ENCODE results near the gene SYT8. TPM values are rescaled to one million over a fixed set of nuclear protein-coding genes. Genes with fewer than 3 reads are reported as not detected.
"Not testable (repeated sequence)": the region's sequence is repeated elsewhere in the genome, so short reads cannot be mapped to it uniquely, and the experiment has no call there.

The SYT8 gene
- total and polyA plus RNA-seq, 2 donors (not counting 1 experiment from before 2014, with no cell fraction given), result not detected

DNA sequence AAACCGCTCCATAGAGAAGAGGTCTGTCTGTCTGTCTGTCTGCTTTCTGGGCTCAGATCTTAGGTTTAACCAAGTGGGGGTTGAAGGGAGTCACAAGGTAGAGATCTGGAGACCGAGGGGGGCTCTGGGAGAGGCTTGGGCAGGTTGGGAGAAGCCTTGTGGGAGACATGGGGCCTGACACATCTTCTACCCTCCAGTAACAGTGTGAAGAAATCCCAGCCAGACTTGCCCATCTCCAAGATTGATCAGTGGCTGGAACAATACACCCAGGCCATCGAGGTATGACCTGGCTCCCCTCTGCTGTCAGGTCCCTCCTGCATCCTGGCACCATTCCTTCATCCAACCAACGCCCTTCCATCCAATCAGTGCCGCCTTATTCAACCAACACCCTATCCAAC lies 49.5 kb downstream of the SYT8 start:
- no peak overlapping the region for H3K27ac Mint-ChIP-seq
- H4K20me1 ChIP-seq (ENCODE audit: control insufficient read depth, insufficient read depth, low read length, poor library complexity, severe bottlenecking), result peaks cover 95% of the 10 kb centered on the region
- H3K27me3 ChIP-seq (replicated peaks in 1 of 4; ENCODE audit: control extremely low read depth in 1 of 4, control insufficient read depth in 3 of 4, insufficient read depth in 4 of 4, low read length in 3 of 4), result no peaks in the 10 kb centered on the region
- CTCF ChIA-PET, result interaction anchor here (1.0 to 1.5 kb wide), 2 partner anchors 38 to 190 kb away, joined by 3 to 4 read pairs; no protein-coding TSS in a partner anchor
- WGBS (ENCODE audit: insufficient coverage), result 100% methylated on average over 5 of the region's 5 CpGs
- H3K4me1 Mint-ChIP-seq, result peaks cover 37% of the 10 kb centered on the region
- H3K4me3 Mint-ChIP-seq, result no peak overlapping the region
- H3K9me3 Mint-ChIP-seq (ENCODE audit: insufficient read depth), result no peaks in the 10 kb centered on the region
- TF ChIP-seq EZH2 (IDR thresholded peaks at IDR 0.05; ENCODE audit: borderline replicate concordance, insufficient read depth, low read depth, low read length, poor library complexity, severe bottlenecking), result no peak
- no peak for TF ChIP-seq CTCF (IDR thresholded peaks at IDR 0.05)
- POLR2A ChIA-PET, result no interaction called here
- H2AFZ ChIP-seq (ENCODE audit: insufficient read depth, low read depth, low read length, poor library complexity, severe bottlenecking), result no peak overlapping the region
- H3K27me3 Mint-ChIP-seq, result no peaks in the 10 kb centered on the region
- H3K9me3 ChIP-seq (ENCODE audit: control extremely low read depth in 1 of 3, control insufficient read depth in 2 of 3, insufficient read depth in 1 of 3, low read length in 2 of 3), result no peaks in the 10 kb centered on the region
- intact Hi-C loops (cut with micrococcal nuclease), result loop anchor here (5.0 kb wide), 2 partner anchors 33 to 268 kb away; partner anchors contain the start of gene TNNT3
- H3K9ac ChIP-seq (ENCODE audit: low read length), result no peak overlapping the region
- H3K4me1 ChIP-seq (ENCODE audit: control insufficient read depth in 2 of 2, insufficient read depth in 2 of 2, low read length in 2 of 2), result peaks cover 37 to 43% of the 10 kb centered on the region in 2 donors
- H3K36me3 ChIP-seq (replicated peaks in 1 of 2; ENCODE audit: control extremely low read depth in 1 of 2, control insufficient read depth in 1 of 2, extremely low read depth in 1 of 2, insufficient read depth in 2 of 2, low read length in 1 of 2), result peaks cover 13 to 84% of the 10 kb centered on the region in 2 experiments
- H3K27ac ChIP-seq (ENCODE audit: low read length in 2 of 2), result no peak overlapping the region
- no peak overlapping the region for H3K4me2 ChIP-seq (replicated peaks; ENCODE audit: low read depth, low read length, poor library complexity, severe bottlenecking)
- H3K4me3 ChIP-seq (ENCODE audit: control extremely low read depth in 1 of 5, extremely low read depth in 1 of 5, insufficient read depth in 1 of 5, low read depth in 2 of 5, low read length in 4 of 5), result no peak overlapping the region
- DNase-seq, result no peak
- ATAC-seq (ENCODE audit: low read depth), result no peak
- peaks cover 18% of the 10 kb centered on the region for H3K79me2 ChIP-seq (ENCODE audit: control insufficient read depth, insufficient read depth, low read length)

GRCh38 chr11:1886551-1886950 lies 51.8 kb downstream of the SYT8 start:
- Mint-ChIP-seq H3K27ac (peak overlapping the region; percentile 6), H3K4me1 (peaks cover 30% of the 10 kb centered on the region)
- H4K20me1 ChIP-seq (ENCODE audit: control insufficient read depth, insufficient read depth, low read length, poor library complexity, severe bottlenecking), result peaks cover 95% of the 10 kb centered on the region
- H2AFZ ChIP-seq (ENCODE audit: insufficient read depth, low read depth, low read length, poor library complexity, severe bottlenecking); CTCF ChIA-PET; ATAC-seq (ENCODE audit: low read depth); H3K79me2 ChIP-seq (ENCODE audit: control insufficient read depth, insufficient read depth, low read length); H3K27me3 Mint-ChIP-seq; H3K4me3 ChIP-seq (ENCODE audit: control extremely low read depth in 1 of 5, extremely low read depth in 1 of 5, insufficient read depth in 1 of 5, low read depth in 2 of 5, low read length in 4 of 5); H3K9ac ChIP-seq (ENCODE audit: low read length); H3K4me3 Mint-ChIP-seq; H3K9me3 Mint-ChIP-seq (ENCODE audit: insufficient read depth); DNase-seq; H3K9me3 ChIP-seq (ENCODE audit: control extremely low read depth in 1 of 3, control insufficient read depth in 2 of 3, insufficient read depth in 1 of 3, low read length in 2 of 3); intact Hi-C loops (cut with micrococcal nuclease); H3K4me2 ChIP-seq (replicated peaks; ENCODE audit: low read depth, low read length, poor library complexity, severe bottlenecking); POLR2A ChIA-PET; H3K27me3 ChIP-seq (replicated peaks in 1 of 4; ENCODE audit: control extremely low read depth in 1 of 4, control insufficient read depth in 3 of 4, insufficient read depth in 4 of 4, low read length in 3 of 4); H3K27ac ChIP-seq (ENCODE audit: low read length in 2 of 2): not testable (repeated sequence)
- peaks cover 13 to 68% of the 10 kb centered on the region in 2 experiments for H3K36me3 ChIP-seq (replicated peaks in 1 of 2; ENCODE audit: control extremely low read depth in 1 of 2, control insufficient read depth in 1 of 2, extremely low read depth in 1 of 2, insufficient read depth in 2 of 2, low read length in 1 of 2)
- peaks cover 36 to 43% of the 10 kb centered on the region in 2 donors for H3K4me1 ChIP-seq (ENCODE audit: control insufficient read depth in 2 of 2, insufficient read depth in 2 of 2, low read length in 2 of 2)
- WGBS (ENCODE audit: insufficient coverage), result 96% methylated on average over 13 of the region's 13 CpGs

Small RNAs within 50 kb of the gene (small RNA-seq; reads per million reads assigned to genes)
- not detected for gene AC051649.1 (ENCODE audit: insufficient read length, low read depth, low replicate concordance)
- not detected for gene MIR4298 (ENCODE audit: insufficient read length, low read depth, low replicate concordance)

Other genes starting within 250 kb of the SYT8 start
- not detected in 2 replicates for gene KRTAP5-1, start 249.7 kb upstream of the SYT8 start, total RNA-seq
- not detected in 2 replicates for gene KRTAP5-1, start 249.7 kb upstream of the SYT8 start, polyA plus RNA-seq
- not detected in 2 replicates for gene KRTAP5-2, start 236.7 kb upstream of the SYT8 start, total RNA-seq
- 0.36 TPM in 1 of 2 replicates, not detected in the other for gene KRTAP5-2, start 236.7 kb upstream of the SYT8 start, polyA plus RNA-seq
- not detected in 2 replicates for gene KRTAP5-3, start 226.5 kb upstream of the SYT8 start, total RNA-seq
- not detected in 2 replicates for gene KRTAP5-3, start 226.5 kb upstream of the SYT8 start, polyA plus RNA-seq
- gene KRTAP5-4, start 212.9 kb upstream of the SYT8 start, total RNA-seq, result not detected in 2 replicates
- not detected in 2 replicates for gene KRTAP5-4, start 212.9 kb upstream of the SYT8 start, polyA plus RNA-seq
- not detected in 2 replicates for gene KRTAP5-5, start 205.2 kb upstream of the SYT8 start, total RNA-seq
- gene KRTAP5-5, start 205.2 kb upstream of the SYT8 start, polyA plus RNA-seq, result not detected in 2 replicates
- not detected in 2 replicates for gene KRTAP5-6, start 137.8 kb upstream of the SYT8 start, total RNA-seq
- gene KRTAP5-6, start 137.8 kb upstream of the SYT8 start, polyA plus RNA-seq, result not detected in 2 replicates
- gene IFITM10, start 84.4 kb upstream of the SYT8 start, total RNA-seq, result 1.1 and 1.7 TPM in 2 replicates
- 0.09 and 0.17 TPM in 2 replicates for gene IFITM10, start 84.4 kb upstream of the SYT8 start, polyA plus RNA-seq
- gene CTSD, start 71.1 kb upstream of the SYT8 start, total RNA-seq, result 80.4 and 83.5 TPM in 2 replicates
- gene CTSD, start 71.1 kb upstream of the SYT8 start, polyA plus RNA-seq, result 33.5 and 42.2 TPM in 2 replicates
- 1.6 and 2.9 TPM in 2 replicates for gene TNNI2, start 4.0 kb downstream of the SYT8 start, total RNA-seq
- 12.9 and 28.6 TPM in 2 replicates for gene TNNI2, start 4.0 kb downstream of the SYT8 start, polyA plus RNA-seq
- gene LSP1, start 18.1 kb downstream of the SYT8 start, total RNA-seq, result 445 and 446 TPM in 2 replicates
- 184 and 249 TPM in 2 replicates for gene LSP1, start 18.1 kb downstream of the SYT8 start, polyA plus RNA-seq
- gene PRR33, start 56.9 kb downstream of the SYT8 start, total RNA-seq, result not detected in 2 replicates
- gene PRR33, start 56.9 kb downstream of the SYT8 start, polyA plus RNA-seq, result not detected in 2 replicates
- 9.9 and 10.0 TPM in 2 replicates for gene TNNT3, start 84.7 kb downstream of the SYT8 start, total RNA-seq
- gene TNNT3, start 84.7 kb downstream of the SYT8 start, polyA plus RNA-seq, result 2.5 and 13.8 TPM in 2 replicates
- 44.7 and 47.8 TPM in 2 replicates for gene MRPL23, start 112.3 kb downstream of the SYT8 start, total RNA-seq
- 63.2 and 64.8 TPM in 2 replicates for gene MRPL23, start 112.3 kb downstream of the SYT8 start, polyA plus RNA-seq
- not detected in 2 replicates for gene H19, start 162.9 kb downstream of the SYT8 start, total RNA-seq
- gene H19, start 162.9 kb downstream of the SYT8 start, polyA plus RNA-seq, result not detected in 2 replicates

Data from B cell (primary cell).